Panc1 (cell line): ENCODE results near the gene RIOK3.

Experiments
- CTCF ChIP-seq: fragments of 450-650 bp; IDR thresholded peaks from 2 replicates; pipeline ENCODE4 v1.5.1; 2017; ENCODE audit warnings: mild to moderate bottlenecking
- REST ChIP-seq, 2 experiments: IDR thresholded peaks; 2 replicates each; pipeline ENCODE4 v1.6.1; 2011 to 2012; ENCODE audit warnings: low read depth in 2 of 2, control low read depth in 1 of 2, low read length in 1 of 2, mild to moderate bottlenecking in 1 of 2, moderate library complexity in 1 of 2; ENCODE audit not compliant: insufficient read depth in 1 of 2
- SIN3A ChIP-seq: IDR thresholded peaks from 2 replicates; pipeline ENCODE4 v1.6.1; 2012; ENCODE audit warnings: low read depth, mild to moderate bottlenecking, low read length, moderate library complexity, borderline replicate concordance; ENCODE audit not compliant: insufficient read depth

GRCh38 chr18:23529604-23530003, 76.5 kb downstream of the RIOK3 start:
- TF ChIP-seq CTCF (no peak), REST (IDR thresholded peaks at IDR 0.05; ENCODE audit: insufficient read depth in 1 of 2, low read depth in 2 of 2, low read length in 1 of 2) (no peak), SIN3A (no peak)
